K562 (cell line): ENCODE results near the gene STX1B. TPM values are rescaled to one million over a fixed set of nuclear protein-coding genes. Genes with fewer than 3 reads are reported as not detected.

Experiments used
- ARID3B ChIP-seq: fragments of 250-450 bp; sonication (Bioruptor Pico); IDR thresholded peaks from 2 replicates; pipeline ENCODE4 v1.4.0; 2020; ENCODE audit warnings: borderline replicate concordance
- ATF6 ChIP-seq: sonication (generic); formaldehyde crosslinking; IDR thresholded peaks from 2 replicates; pipeline ENCODE4 v1.4.0; 2020; ENCODE audit warnings: mild to moderate bottlenecking, missing genetic modification reagents
- BCL6 ChIP-seq: fragments of 250-450 bp; sonication (Bioruptor Pico); IDR thresholded peaks from 2 replicates; pipeline ENCODE4 v1.4.0; 2020
- BRCA1 ChIP-seq, 2 experiments: fragments of 450-650 bp in 1 of 2; sonication (generic) in 1 of 2; formaldehyde crosslinking in 1 of 2; IDR thresholded peaks; 2 replicates each; pipeline versions ENCODE4 v1.5.0 to v1.6.1; 2017 to 2020; ENCODE audit warnings: mild to moderate bottlenecking in 1 of 2, missing genetic modification reagents in 1 of 2
- FUS ChIP-seq: fragments of 200-400 bp; formaldehyde crosslinking; optimal IDR thresholded peaks from 2 replicates; pipeline ENCODE3; 2017; ENCODE audit warnings: low read depth, low read length
- KDM5B ChIP-seq: fragments of 200-600 bp; sonication (generic); IDR thresholded peaks from 2 replicates; pipeline ENCODE4 v1.6.1; 2012; ENCODE audit warnings: low read depth, mild to moderate bottlenecking, moderate library complexity, low read length, control low read depth, inconsistent platforms; ENCODE audit not compliant: insufficient replicate concordance
- L3MBTL2 ChIP-seq: fragments of 450-650 bp; IDR thresholded peaks from 2 replicates; pipeline ENCODE4 v1.6.1; 2016; ENCODE audit warnings: mild to moderate bottlenecking, moderate library complexity
- MIER1 ChIP-seq: fragments of 450-650 bp; IDR thresholded peaks from 2 replicates; pipeline ENCODE4 v1.6.1; 2016; ENCODE audit warnings: antibody characterized with exemption, mild to moderate bottlenecking, low read depth
- MYC ChIP-seq, 2 experiments: fragments of 250-450 bp in 1 of 2; sonication (Bioruptor Pico) in 1 of 2; IDR thresholded peaks; 2 replicates each; pipeline versions ENCODE4 v1.5.1 to v1.6.1; 2012 to 2021; ENCODE audit warnings: low read depth in 2 of 2, borderline replicate concordance in 1 of 2, improper control_type of control experiment in 1 of 2, low read length in 1 of 2, mild to moderate bottlenecking in 1 of 2, moderate library complexity in 1 of 2
- NCOR1 ChIP-seq: fragments of 450-650 bp; IDR thresholded peaks from 2 replicates; pipeline ENCODE4 v1.6.1; 2016; ENCODE audit warnings: mild to moderate bottlenecking, moderate library complexity
- NFRKB ChIP-seq: fragments of 450-650 bp; IDR thresholded peaks from 2 replicates; pipeline ENCODE4 v1.6.1; 2016; ENCODE audit warnings: low read depth
- PRDM10 ChIP-seq: fragments of 450-650 bp; IDR thresholded peaks from 2 replicates; pipeline ENCODE4 v1.6.1; 2018; ENCODE audit not compliant: partially characterized antibody
- SP2 ChIP-seq: IDR thresholded peaks from 2 replicates; pipeline ENCODE4 v1.6.1; 2011; ENCODE audit warnings: mild to moderate bottlenecking, low read depth, low read length, moderate library complexity; ENCODE audit not compliant: poor library complexity, severe bottlenecking; ENCODE audit errors: extremely low read depth
- ZNF551 ChIP-seq: fragments of 250-450 bp; sonication (Bioruptor Pico); IDR thresholded peaks from 2 replicates; pipeline ENCODE4 v1.5.0; 2021; ENCODE audit warnings: mild to moderate bottlenecking, moderate library complexity
- ZNF764 ChIP-seq: fragments of 250-450 bp; sonication (Bioruptor Pico); IDR thresholded peaks from 2 replicates; pipeline ENCODE4 v1.4.0; 2020; ENCODE audit warnings: low read depth, mild to moderate bottlenecking, moderate library complexity
- polyA plus RNA-seq, 8 experiments: library from polyadenylated mRNA; depleted of rRNA in 4 of 8; stranded (reverse) in 5 of 8; unstranded in 3 of 8; fragments of >200 nt; fragmentation: Nextera tagmentation in 2 of 8; fragmentation: Illumina TruSeq in 1 of 8; extraction: Ambion mirVana in 2 of 8; extraction: Trizol in 1 of 8; gene quantifications; 2 replicates each; pipeline versions ENCODE4 v1.2.1 to v1.2.3, GENCODE V29; 2011 to 2014; ENCODE audit warnings: inconsistent platforms in 1 of 8, missing spikeins in 1 of 8
- total RNA-seq, 7 experiments: library from RNA; depleted of rRNA in 6 of 7; stranded (reverse); fragments of >200 nt in 6 of 7; fragmentation: Illumina TruSeq in 2 of 7; extraction: Trizol in 2 of 7; gene quantifications; 2 replicates each; pipeline versions ENCODE4 v1.2.1 to v1.2.3, GENCODE V29; 2011 to 2021; ENCODE audit warnings: low replicate concordance in 1 of 7
- TF ChIP-seq, protein P1 (sequence below): sonication (generic); formaldehyde crosslinking; IDR thresholded peaks from 2 replicates; pipeline ENCODE4 v1.8.0; 2022; ENCODE audit warnings: missing genetic modification reagents, mild to moderate bottlenecking, moderate library complexity, borderline replicate concordance
- TF ChIP-seq, protein P2 (sequence below): sonication (generic); formaldehyde crosslinking; IDR thresholded peaks from 2 replicates; pipeline ENCODE4 v1.8.0; 2022; ENCODE audit warnings: mild to moderate bottlenecking, missing genetic modification reagents

Gene STX1B
- total and polyA plus RNA-seq, 9 of the 15 experiments (the other 6 are each of a cell fraction or from before 2014, with no cell fraction given) = 0.07 to 2.5 (median 0.86) TPM

- TF ChIP-seq PRDM10 (no peak), ZNF764 (CRISPR knock-in tag) (no peak), MYC (IDR thresholded peaks at IDR 0.05; ENCODE audit: low read depth, low read length) (peak; percentile 58), MYC (CRISPR knock-in tag; IDR thresholded peaks at IDR 0.05; ENCODE audit: borderline replicate concordance, low read depth) (no peak), ZNF551 (CRISPR knock-in tag) (no peak), BCL6 (CRISPR knock-in tag) (no peak), FUS (no peak), NFRKB (peak; percentile 58; the same call in 1 of the 2 replicates), BRCA1 (IDR thresholded peaks at IDR 0.05) (no peak), BRCA1 (CRISPR knock-in tag; IDR thresholded peaks at IDR 0.05) (no peak), NCOR1 (no peak), ATF6 (CRISPR knock-in tag) (no peak), SP2 (no peak), ARID3B (CRISPR knock-in tag) (no peak), KDM5B (peak; percentile 19), L3MBTL2 (peak; percentile 54; the same call in 1 of the 2 replicates), MIER1 (no peak)
- TF ChIP-seq, protein P1, sequence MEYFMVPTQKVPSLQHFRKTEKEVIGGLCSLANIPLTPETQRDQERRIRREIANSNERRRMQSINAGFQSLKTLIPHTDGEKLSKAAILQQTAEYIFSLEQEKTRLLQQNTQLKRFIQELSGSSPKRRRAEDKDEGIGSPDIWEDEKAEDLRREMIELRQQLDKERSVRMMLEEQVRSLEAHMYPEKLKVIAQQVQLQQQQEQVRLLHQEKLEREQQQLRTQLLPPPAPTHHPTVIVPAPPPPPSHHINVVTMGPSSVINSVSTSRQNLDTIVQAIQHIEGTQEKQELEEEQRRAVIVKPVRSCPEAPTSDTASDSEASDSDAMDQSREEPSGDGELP (CRISPR knock-in tag) = peak; percentile 45
- TF ChIP-seq, protein P2, sequence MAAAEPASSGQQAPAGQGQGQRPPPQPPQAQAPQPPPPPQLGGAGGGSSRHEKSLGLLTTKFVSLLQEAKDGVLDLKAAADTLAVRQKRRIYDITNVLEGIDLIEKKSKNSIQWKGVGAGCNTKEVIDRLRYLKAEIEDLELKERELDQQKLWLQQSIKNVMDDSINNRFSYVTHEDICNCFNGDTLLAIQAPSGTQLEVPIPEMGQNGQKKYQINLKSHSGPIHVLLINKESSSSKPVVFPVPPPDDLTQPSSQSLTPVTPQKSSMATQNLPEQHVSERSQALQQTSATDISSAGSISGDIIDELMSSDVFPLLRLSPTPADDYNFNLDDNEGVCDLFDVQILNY (CRISPR knock-in tag) = no peak
These were observed 24.9 kb downstream of the STX1B start (continued) for GRCh38 chr16:30985401-30986128.
